GM18868 (cell line): ENCODE measurements around the gene FAM76B.

ENCODE experiments used
- ATAC-seq: cut with Tn5 transposase; IDR thresholded peaks from one replicate; pipeline ENCODE4 v1.9.1; 2021; ENCODE audit warnings: mild to moderate bottlenecking, moderate library complexity; ENCODE audit not compliant: unreplicated experiment

FAM76B gene

DNA sequence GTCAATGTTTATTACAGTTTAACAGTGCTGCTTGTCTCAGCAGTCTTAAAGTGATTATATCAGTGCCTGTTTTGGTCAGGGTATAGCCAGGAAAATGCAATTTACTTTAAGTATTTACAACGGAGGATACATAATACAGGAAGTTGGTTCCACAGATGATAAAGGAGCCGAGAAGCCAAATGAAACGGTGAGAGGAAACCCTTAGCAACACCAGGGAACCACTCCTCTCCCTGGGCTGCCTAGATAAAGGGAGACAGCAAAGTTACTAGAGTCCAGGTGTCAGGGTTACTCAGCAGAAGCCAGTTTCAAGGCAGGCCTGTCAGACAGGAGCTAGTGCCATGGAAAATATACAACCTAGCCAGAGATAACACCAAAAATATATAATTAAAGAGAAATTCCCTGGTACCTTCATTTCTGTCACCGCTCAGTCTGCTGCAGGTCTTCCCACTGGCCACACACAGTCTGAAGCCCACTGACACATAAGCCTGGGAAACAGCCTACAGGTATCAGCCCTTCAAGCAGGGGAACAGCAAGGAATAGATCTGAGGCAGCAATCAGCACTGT lies 55.5 kb downstream of the FAM76B start:
- ATAC-seq: no peak

GRCh38 chr11:95732930-95733602 lies 56.5 kb downstream of the FAM76B start:
- ATAC-seq: no peak

DNA sequence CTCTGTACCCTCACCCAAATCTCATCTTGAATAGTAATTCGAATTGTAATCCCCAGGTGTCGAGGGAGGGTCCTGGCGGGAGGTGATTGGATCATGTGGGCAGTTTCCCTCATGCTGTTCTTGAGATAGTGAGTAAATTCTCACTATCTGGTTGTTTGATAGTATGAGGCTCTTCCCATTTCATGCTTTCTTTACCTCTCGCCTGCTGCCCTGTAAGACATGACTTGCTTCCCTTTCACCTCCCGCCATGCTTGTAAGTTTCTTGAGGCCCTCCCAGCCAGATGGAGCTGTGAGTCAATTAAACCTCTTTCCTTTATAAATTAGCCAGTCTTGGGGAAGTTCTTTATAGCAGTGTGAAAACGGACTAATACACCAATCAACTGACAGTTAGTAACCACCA lies 60.1 kb downstream of the FAM76B start:
- no peak for ATAC-seq

- ATAC-seq: no peak
These were observed 60.8 kb downstream of the FAM76B start for GRCh38 chr11:95728790-95729189.

GRCh38 chr11:95728094-95728493 lies 61.5 kb downstream of the FAM76B start:
- no peak for ATAC-seq

DNA sequence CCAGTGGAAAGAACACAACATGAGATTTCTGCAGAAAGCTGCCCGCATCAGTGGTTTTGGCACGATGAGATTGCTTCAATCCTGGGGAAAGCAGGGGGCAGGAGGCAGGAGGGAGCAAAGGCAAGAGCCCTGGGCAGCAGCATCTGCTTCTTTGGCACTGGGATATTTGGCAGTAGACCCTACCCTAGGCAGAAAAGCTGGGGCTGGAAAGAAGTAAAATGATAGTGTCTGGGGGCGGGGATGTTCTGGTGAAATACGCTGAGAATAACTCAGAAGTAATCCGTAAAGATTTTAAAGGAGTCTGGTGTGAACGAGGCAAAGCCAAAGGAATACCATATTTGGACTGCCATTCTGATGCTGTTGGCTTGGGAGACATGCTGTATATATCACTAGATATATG lies 62.0 kb downstream of the FAM76B start:
- no peak for ATAC-seq

GRCh38 chr11:95727111-95727510 lies 62.5 kb downstream of the FAM76B start:
- ATAC-seq: no peak

DNA sequence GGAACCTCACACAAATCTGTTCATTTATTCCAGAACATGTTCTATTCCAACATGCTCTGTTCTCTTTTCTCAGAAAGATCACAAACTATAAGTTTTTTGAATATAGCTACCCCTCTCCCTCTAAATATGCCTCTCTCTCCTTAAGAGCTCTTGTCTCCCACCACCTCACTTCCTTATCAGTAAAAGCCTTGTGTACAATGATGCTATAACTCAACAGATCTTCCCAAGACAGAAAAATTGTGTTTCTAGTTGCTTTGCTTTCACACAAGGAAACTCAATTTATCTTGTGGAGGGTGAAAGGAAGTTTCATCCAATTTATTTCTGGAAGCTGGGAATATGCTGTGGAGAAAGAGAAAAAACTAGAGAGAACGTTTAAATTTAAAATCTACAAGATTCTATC lies 64.4 kb downstream of the FAM76B start:
- no peak for ATAC-seq

- ATAC-seq: no peak
These were observed 66.1 kb downstream of the FAM76B start for GRCh38 chr11:95723361-95723942.

GRCh38 chr11:95720195-95720594 lies 69.4 kb downstream of the FAM76B start:
- no peak for ATAC-seq
